CD4-positive, CD25-positive, alpha-beta regulatory T cell (primary cell): Measurements from ENCODE around the gene DUSP1. TPM values are rescaled to one million over a fixed set of nuclear protein-coding genes. Genes with fewer than 3 reads are reported as not detected.

Source experiments
- ATAC-seq, 2 donors: fragments of 150-1000 bp; cut with Tn5 transposase; one replicate each; pipeline ENCODE4 v1.10.0; 2021; ENCODE audit warnings: low read depth in 2 of 2, moderate number of reproducible peaks in 2 of 2, moderate library complexity in 1 of 2
- DNase-seq, 3 donors: peaks; one replicate each; pipeline versions ENCODE4 v3.0.0 to v3.0.0-alpha.2; 2012 to 2022; ENCODE audit warnings: mixed read lengths in 1 of 3
- H3K27ac ChIP-seq: one replicate; pipeline ENCODE4 v1.7.0; 2013; ENCODE audit warnings: mild to moderate bottlenecking, low read length; ENCODE audit not compliant: insufficient read depth, poor library complexity, severe bottlenecking
- H3K27me3 ChIP-seq: one replicate; pipeline ENCODE4 v1.7.0; 2013; ENCODE audit warnings: low read length; ENCODE audit not compliant: control insufficient read depth, insufficient read depth
- H3K36me3 ChIP-seq: one replicate; pipeline ENCODE4 v1.7.0; 2013; ENCODE audit warnings: mild to moderate bottlenecking, low read length, moderate library complexity; ENCODE audit not compliant: control insufficient read depth, insufficient read depth
- H3K4me1 ChIP-seq: 2 replicates; pipeline ENCODE4 v1.7.0; 2013; ENCODE audit warnings: mild to moderate bottlenecking, low read length; ENCODE audit not compliant: insufficient read depth, control insufficient read depth, poor library complexity, severe bottlenecking
- H3K4me3 ChIP-seq: one replicate; pipeline ENCODE4 v1.7.0; 2013; ENCODE audit warnings: low read depth, mild to moderate bottlenecking, low read length, moderate library complexity
- H3K9me3 ChIP-seq, 2 experiments: 1 replicate in 1 of 2; 2 replicates in 1 of 2; pipeline ENCODE4 v1.7.0; 2013; ENCODE audit warnings: low read length in 2 of 2, mild to moderate bottlenecking in 1 of 2, moderate library complexity in 1 of 2; ENCODE audit not compliant: control insufficient read depth in 2 of 2
- H3K27ac Mint-ChIP-seq, 3 donors: one replicate each; pipeline ENCODE4 v1.8.0; 2020 to 2022; ENCODE audit warnings: mild to moderate bottlenecking in 3 of 3, mixed read lengths in 3 of 3, moderate library complexity in 2 of 3
- H3K27me3 Mint-ChIP-seq: one replicate; pipeline ENCODE4 v1.8.0; 2022; ENCODE audit warnings: mild to moderate bottlenecking, mixed read lengths
- H3K36me3 Mint-ChIP-seq: one replicate; pipeline ENCODE4 v1.8.0; 2020; ENCODE audit warnings: mixed read lengths
- H3K4me1 Mint-ChIP-seq, 4 donors: one replicate each; pipeline ENCODE4 v1.8.0; 2020 to 2022; ENCODE audit warnings: mixed read lengths in 4 of 4, mild to moderate bottlenecking in 1 of 4
- H3K4me3 Mint-ChIP-seq, 4 donors: one replicate each; pipeline ENCODE4 v1.8.0; 2020 to 2022; ENCODE audit warnings: mild to moderate bottlenecking in 4 of 4, mixed read lengths in 4 of 4, moderate library complexity in 3 of 4
- H3K9me3 Mint-ChIP-seq, 7 donors: one replicate each; pipeline ENCODE4 v1.8.0; 2020 to 2022; ENCODE audit warnings: mixed read lengths in 7 of 7, mild to moderate bottlenecking in 3 of 7, moderate library complexity in 2 of 7
- polyA plus RNA-seq, 4 donors: library from polyadenylated mRNA; unstranded; fragments of 300-500 nt; fragmentation: Illumina TruSeq; gene quantifications; one replicate each; pipeline ENCODE4 v1.2.3, GENCODE V29; 2021
- total RNA-seq: library from RNA; stranded (reverse); gene quantifications from one replicate; pipeline ENCODE4 v1.2.3, GENCODE V29; 2022

The DUSP1 gene
- total and polyA plus RNA-seq, 5 donors from 2014 or later = 298 to 2,095 (median 511) TPM

GRCh38 chr5:172802112-172802511 lies 31.1 kb upstream of the DUSP1 start:
- H3K4me3 Mint-ChIP-seq = no peak overlapping the region
- H3K4me1 ChIP-seq = peaks cover 8% of the 10 kb centered on the region
- DNase-seq = no peak
- H3K27ac Mint-ChIP-seq = peak overlapping the region in 1 of 3 donors; percentile 36
- peaks cover under 1% of the 10 kb centered on the region for H3K27me3 Mint-ChIP-seq
- no peak overlapping the region for H3K4me3 ChIP-seq
- no peaks in the 10 kb centered on the region for H3K36me3 Mint-ChIP-seq
- no peaks in the 10 kb centered on the region for H3K36me3 ChIP-seq
- H3K27ac ChIP-seq = no peak overlapping the region
- peaks cover 0 to 15% (median 12%) of the 10 kb centered on the region in 4 donors for H3K4me1 Mint-ChIP-seq
- H3K9me3 ChIP-seq = no peaks in the 10 kb centered on the region
- H3K9me3 Mint-ChIP-seq = no peaks in the 10 kb centered on the region
- ATAC-seq = no peak
- no peaks in the 10 kb centered on the region for H3K27me3 ChIP-seq

DNA sequence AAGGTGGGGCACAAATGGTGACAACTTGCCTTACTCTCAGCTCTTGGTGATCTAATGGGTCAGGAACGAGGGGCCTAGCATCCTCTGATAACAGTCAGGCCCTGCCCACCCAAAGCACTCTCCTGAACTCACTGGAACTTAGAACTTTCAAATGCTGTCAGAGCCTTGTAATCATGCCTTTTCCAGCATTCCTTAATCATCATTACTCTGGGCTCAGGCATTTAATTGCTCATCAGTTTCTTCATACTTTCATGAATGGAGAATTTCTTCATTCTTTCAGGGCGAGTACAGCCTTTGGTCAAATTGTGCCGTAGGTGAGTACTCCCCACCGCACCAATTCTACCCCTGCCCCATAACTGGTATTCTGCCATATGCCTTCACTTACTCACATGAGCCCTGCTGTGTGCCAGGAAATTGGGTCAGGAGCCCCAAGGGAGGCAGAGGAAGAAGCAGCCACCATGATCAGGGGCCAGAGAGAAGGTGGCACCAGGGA lies 30.2 kb upstream of the DUSP1 start:
- H3K27me3 ChIP-seq = no peaks in the 10 kb centered on the region
- ATAC-seq (no peak), DNase-seq (no peak)
- Mint-ChIP-seq H3K4me3 (no peak overlapping the region), H3K27ac (peak overlapping the region in 2 of 3 donors; percentile 34 to 51), H3K4me1 (peaks cover 0 to 10% (median 8%) of the 10 kb centered on the region in 4 donors), H3K27me3 (no peaks in the 10 kb centered on the region), H3K9me3 (no peaks in the 10 kb centered on the region), H3K36me3 (no peaks in the 10 kb centered on the region)
- H3K36me3 ChIP-seq = no peaks in the 10 kb centered on the region
- no peaks in the 10 kb centered on the region for H3K9me3 ChIP-seq
- peaks cover 4% of the 10 kb centered on the region for H3K4me1 ChIP-seq
- H3K4me3 ChIP-seq = no peak overlapping the region
- H3K27ac ChIP-seq = no peak overlapping the region

GRCh38 chr5:172800088-172800551 lies 29.1 kb upstream of the DUSP1 start:
- Mint-ChIP-seq H3K9me3 (no peaks in the 10 kb centered on the region), H3K27me3 (no peaks in the 10 kb centered on the region), H3K4me3 (no peak overlapping the region), H3K36me3 (no peaks in the 10 kb centered on the region), H3K4me1 (peaks cover 0 to 10% (median 8%) of the 10 kb centered on the region in 4 donors), H3K27ac (peak overlapping the region in 1 of 3 donors; percentile 41)
- H3K4me1 ChIP-seq = peaks cover 4% of the 10 kb centered on the region
- no peak overlapping the region for H3K27ac ChIP-seq
- no peak overlapping the region for H3K4me3 ChIP-seq
- H3K36me3 ChIP-seq = no peaks in the 10 kb centered on the region
- no peaks in the 10 kb centered on the region for H3K9me3 ChIP-seq
- no peaks in the 10 kb centered on the region for H3K27me3 ChIP-seq
- ATAC-seq (peak; percentile 21 to 50), DNase-seq (no peak)

GRCh38 chr5:172799416-172799815 lies 28.4 kb upstream of the DUSP1 start:
- no peak for DNase-seq
- Mint-ChIP-seq H3K27me3 (no peaks in the 10 kb centered on the region), H3K9me3 (no peaks in the 10 kb centered on the region), H3K27ac (peak overlapping the region in 1 of 3 donors; percentile 41), H3K36me3 (no peaks in the 10 kb centered on the region), H3K4me1 (peaks cover 0 to 10% (median 5%) of the 10 kb centered on the region in 4 donors), H3K4me3 (no peak overlapping the region)
- no peaks in the 10 kb centered on the region for H3K27me3 ChIP-seq
- H3K36me3 ChIP-seq = no peaks in the 10 kb centered on the region
- ATAC-seq = no peak
- H3K4me1 ChIP-seq = peaks cover 4% of the 10 kb centered on the region
- H3K9me3 ChIP-seq = no peaks in the 10 kb centered on the region
- no peak overlapping the region for H3K27ac ChIP-seq
- H3K4me3 ChIP-seq = no peak overlapping the region

DNA sequence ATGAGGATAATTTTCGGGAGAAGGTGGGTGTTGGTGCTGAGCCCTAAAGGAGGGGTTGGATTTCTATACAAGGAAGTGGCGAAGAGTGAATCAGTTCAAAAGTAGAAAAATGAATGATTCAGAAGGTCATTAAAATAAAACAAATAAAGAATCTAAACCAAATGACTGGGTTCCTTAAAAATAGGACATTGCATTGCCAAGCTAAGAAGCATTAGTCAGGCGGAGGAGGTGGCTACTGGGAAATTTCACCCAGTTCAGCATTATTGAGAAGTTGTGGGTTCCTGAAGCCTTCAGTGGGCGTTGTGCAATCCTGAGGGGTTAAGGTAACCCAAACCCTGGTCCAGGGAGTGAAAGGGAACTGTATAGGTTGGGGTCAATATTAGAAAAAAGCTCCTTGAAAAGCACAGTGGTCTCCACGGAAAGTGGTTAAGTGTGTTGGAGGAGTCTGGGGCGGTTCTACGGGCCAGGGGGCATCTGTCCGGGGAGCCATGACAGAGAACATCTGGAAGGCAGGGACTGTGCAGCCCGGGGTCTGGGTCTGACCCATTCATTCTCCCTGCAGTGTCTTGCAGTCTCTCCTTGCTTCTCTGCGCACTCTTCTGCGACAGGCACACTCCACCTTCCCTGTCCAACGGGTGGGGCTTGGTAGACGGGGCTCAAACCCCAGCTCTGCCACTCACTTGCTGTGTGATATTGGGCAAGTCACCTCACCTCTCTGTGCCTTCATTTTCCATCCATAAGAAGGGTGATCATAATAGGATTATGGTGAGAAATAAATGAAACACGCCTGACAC lies 27.6 kb upstream of the DUSP1 start:
- peaks cover 0 to 10% (median 5%) of the 10 kb centered on the region in 4 donors for H3K4me1 Mint-ChIP-seq
- ATAC-seq (no peak), DNase-seq (no peak)
- no peaks in the 10 kb centered on the region for H3K27me3 Mint-ChIP-seq
- H3K4me3 ChIP-seq = no peak overlapping the region
- peaks cover 4% of the 10 kb centered on the region for H3K4me1 ChIP-seq
- H3K9me3 ChIP-seq = no peaks in the 10 kb centered on the region
- no peak overlapping the region for H3K27ac ChIP-seq
- no peaks in the 10 kb centered on the region for H3K36me3 Mint-ChIP-seq
- H3K27me3 ChIP-seq = no peaks in the 10 kb centered on the region
- H3K36me3 ChIP-seq = no peaks in the 10 kb centered on the region
- H3K9me3 Mint-ChIP-seq = no peaks in the 10 kb centered on the region
- H3K4me3 Mint-ChIP-seq = no peak overlapping the region
- H3K27ac Mint-ChIP-seq = peak overlapping the region in 1 of 3 donors; percentile 23

- no peaks in the 10 kb centered on the region for H3K9me3 Mint-ChIP-seq
- peaks cover 0 to 10% (median 5%) of the 10 kb centered on the region in 4 donors for H3K4me1 Mint-ChIP-seq
- H3K36me3 ChIP-seq = no peaks in the 10 kb centered on the region
- peak overlapping the region in 1 of 3 donors; percentile 65 for H3K27ac Mint-ChIP-seq
- H3K27me3 ChIP-seq = no peaks in the 10 kb centered on the region
- ATAC-seq = no peak
- peak overlapping the region in 1 of 4 donors; percentile 6 for H3K4me3 Mint-ChIP-seq
- H3K4me1 ChIP-seq = peaks cover 4% of the 10 kb centered on the region
- no peak for DNase-seq
- H3K27ac ChIP-seq = no peak overlapping the region
- no peaks in the 10 kb centered on the region for H3K27me3 Mint-ChIP-seq
- H3K4me3 ChIP-seq = no peak overlapping the region
- no peaks in the 10 kb centered on the region for H3K9me3 ChIP-seq
- no peaks in the 10 kb centered on the region for H3K36me3 Mint-ChIP-seq
These were observed 26.8 kb upstream of the DUSP1 start for GRCh38 chr5:172797771-172798191.

DNA sequence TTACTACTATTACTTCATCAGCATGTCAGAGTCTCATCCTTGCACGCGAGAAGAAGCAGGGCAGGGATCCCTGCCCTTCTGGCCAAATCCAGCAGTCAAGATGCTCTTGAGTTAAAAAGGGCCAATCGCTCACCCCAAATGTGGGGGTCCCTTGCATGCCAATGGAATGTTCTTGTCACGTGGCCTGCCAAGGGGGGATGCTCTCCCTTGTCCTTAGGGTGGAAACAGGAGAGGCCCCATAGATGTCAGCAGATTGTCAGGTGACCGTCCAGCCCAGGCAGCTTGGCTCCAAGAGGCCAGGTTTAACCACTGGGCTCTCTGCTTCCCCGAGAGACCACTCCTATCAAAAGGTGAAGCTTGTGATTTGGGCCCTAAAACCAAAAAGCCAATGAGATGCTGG lies 25.3 kb upstream of the DUSP1 start:
- no peaks in the 10 kb centered on the region for H3K27me3 ChIP-seq
- H3K36me3 ChIP-seq = no peaks in the 10 kb centered on the region
- DNase-seq = no peak
- no peak overlapping the region for H3K4me3 ChIP-seq
- H3K4me1 ChIP-seq = peaks cover 4% of the 10 kb centered on the region
- H3K27ac ChIP-seq = no peak overlapping the region
- Mint-ChIP-seq H3K27me3 (no peaks in the 10 kb centered on the region), H3K9me3 (no peaks in the 10 kb centered on the region), H3K27ac (no peak overlapping the region), H3K4me3 (no peak overlapping the region), H3K36me3 (no peaks in the 10 kb centered on the region), H3K4me1 (peaks cover 0 to 10% (median 5%) of the 10 kb centered on the region in 4 donors)
- H3K9me3 ChIP-seq = no peaks in the 10 kb centered on the region
- no peak for ATAC-seq
